GM10266 (cell line): ENCODE results near the gene EFNA3.

ENCODE experiments used
- DNase-seq: peaks from one replicate; pipeline ENCODE4 v3.0.0; 2012; ENCODE audit errors: extremely low spot score
- TF ChIP-seq, protein P1 (sequence below): IDR thresholded peaks from 2 replicates; pipeline ENCODE4 v1.5.1; 2012; ENCODE audit warnings: mild to moderate bottlenecking, low read depth; ENCODE audit not compliant: control insufficient read depth, insufficient read depth; ENCODE audit errors: missing control alignments

The EFNA3 gene

DNA sequence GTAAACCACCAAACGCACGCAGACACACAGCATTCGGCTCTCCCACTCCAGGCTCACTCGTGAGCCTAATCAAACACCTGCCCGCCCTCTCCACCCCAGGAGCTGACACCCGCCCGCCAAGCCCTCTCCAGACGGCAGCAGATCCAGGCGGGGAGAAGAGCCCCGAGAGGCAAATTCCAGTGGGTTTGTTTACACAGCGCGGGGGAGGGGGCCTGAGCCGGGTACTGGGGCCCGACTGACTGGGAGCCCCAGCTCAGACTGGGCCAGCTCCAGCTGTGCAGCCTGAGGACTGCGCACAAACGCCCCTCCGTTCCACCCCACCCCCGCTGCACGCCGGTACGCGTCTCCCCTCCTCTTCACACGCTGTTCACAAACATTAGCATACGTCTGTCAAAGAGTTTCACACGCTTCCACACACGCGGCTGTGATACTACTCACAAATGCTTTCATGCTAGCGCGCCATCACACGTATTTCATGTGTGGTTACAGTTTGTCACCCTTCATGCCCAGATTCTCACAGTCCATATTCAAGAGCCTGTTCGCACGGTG, 48.0 kb downstream of the EFNA3 start:
- TF ChIP-seq, protein P1, sequence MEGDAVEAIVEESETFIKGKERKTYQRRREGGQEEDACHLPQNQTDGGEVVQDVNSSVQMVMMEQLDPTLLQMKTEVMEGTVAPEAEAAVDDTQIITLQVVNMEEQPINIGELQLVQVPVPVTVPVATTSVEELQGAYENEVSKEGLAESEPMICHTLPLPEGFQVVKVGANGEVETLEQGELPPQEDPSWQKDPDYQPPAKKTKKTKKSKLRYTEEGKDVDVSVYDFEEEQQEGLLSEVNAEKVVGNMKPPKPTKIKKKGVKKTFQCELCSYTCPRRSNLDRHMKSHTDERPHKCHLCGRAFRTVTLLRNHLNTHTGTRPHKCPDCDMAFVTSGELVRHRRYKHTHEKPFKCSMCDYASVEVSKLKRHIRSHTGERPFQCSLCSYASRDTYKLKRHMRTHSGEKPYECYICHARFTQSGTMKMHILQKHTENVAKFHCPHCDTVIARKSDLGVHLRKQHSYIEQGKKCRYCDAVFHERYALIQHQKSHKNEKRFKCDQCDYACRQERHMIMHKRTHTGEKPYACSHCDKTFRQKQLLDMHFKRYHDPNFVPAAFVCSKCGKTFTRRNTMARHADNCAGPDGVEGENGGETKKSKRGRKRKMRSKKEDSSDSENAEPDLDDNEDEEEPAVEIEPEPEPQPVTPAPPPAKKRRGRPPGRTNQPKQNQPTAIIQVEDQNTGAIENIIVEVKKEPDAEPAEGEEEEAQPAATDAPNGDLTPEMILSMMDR: no peak
- no peak for DNase-seq

DNA sequence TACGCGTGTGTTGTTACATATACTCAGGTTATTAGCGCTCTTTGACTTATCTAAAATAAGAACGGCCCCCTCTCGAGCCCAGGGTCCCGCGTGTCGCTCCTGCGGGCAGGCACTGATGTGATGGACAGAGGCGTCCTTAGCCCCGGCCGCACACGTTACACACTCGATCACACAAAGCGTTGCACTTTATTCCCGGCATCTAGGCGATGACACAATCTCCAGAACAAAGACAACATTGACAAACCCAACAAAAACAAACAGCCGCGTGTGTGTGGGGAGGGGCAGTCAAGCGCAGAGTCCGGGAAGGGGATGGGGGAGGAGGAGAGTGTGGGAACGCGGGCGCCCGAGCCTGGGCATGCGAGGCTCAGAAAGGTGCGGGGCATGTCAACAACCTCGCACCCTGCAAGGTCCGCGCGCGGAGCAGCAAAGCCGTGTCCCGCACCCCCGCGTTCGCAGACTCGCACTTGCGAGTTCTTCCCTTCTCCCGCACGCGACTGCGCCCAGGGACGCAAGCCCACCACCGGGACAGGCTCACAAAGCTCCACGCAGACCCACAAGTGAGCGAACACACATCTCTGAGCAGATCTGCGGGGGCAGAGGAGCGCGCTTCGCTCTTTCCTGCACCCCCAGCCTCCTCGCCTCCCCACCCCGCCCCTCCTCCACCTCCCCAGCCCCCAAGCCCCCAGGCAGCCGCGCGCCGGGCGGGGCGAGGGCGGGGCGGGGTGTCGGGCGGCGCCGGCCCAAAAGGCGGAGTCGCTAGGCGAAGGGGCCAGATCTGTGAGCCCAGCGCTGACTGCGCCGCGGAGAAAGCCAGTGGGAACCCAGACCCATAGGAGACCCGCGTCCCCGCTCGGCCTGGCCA, 48.7 kb downstream of the EFNA3 start, which contains the start of gene EFNA1:
Gene EFNA1, plus strand, starts transcription at position 772 of the 862 bp plus-strand sequence. CDS start 102 bp downstream, outside the sequence.
- TF ChIP-seq, protein P1: no peak
- DNase-seq: no peak

DNA sequence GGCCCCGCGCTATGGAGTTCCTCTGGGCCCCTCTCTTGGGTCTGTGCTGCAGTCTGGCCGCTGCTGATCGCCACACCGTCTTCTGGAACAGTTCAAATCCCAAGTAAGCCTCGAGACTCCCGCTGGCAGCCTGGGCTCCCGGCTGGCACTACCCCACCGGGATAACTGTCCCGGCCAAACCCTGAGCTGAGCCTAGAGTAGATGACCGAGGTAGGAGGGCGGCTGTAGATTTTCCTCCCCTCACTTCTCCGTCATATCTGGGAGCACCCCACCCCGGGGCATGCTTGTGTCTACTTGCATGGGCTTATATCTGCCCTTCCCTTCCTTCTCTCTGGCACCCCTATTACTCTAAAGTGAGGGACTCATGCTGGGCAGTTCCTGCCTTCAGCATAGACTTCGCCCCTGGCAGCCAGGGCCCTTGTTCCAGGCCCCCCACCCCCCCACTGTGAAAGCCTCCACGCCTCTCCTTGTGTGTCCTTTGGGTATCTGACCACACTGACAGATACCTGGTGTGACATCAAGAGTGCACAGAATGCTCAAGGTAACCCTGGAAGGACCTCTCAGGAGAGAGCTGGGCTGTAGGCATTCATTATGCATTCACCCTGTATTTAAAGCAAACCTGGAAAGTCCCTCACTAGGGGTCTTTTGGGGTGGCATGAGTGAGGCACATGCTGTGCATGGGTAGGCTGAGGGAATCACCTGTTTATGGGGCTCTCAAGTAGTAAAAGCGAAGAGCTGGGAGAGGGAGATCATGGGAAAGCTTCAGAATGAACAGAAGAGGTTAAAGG, 49.5 kb downstream of the EFNA3 start:
- TF ChIP-seq, protein P1: no peak
- no peak for DNase-seq

DNA sequence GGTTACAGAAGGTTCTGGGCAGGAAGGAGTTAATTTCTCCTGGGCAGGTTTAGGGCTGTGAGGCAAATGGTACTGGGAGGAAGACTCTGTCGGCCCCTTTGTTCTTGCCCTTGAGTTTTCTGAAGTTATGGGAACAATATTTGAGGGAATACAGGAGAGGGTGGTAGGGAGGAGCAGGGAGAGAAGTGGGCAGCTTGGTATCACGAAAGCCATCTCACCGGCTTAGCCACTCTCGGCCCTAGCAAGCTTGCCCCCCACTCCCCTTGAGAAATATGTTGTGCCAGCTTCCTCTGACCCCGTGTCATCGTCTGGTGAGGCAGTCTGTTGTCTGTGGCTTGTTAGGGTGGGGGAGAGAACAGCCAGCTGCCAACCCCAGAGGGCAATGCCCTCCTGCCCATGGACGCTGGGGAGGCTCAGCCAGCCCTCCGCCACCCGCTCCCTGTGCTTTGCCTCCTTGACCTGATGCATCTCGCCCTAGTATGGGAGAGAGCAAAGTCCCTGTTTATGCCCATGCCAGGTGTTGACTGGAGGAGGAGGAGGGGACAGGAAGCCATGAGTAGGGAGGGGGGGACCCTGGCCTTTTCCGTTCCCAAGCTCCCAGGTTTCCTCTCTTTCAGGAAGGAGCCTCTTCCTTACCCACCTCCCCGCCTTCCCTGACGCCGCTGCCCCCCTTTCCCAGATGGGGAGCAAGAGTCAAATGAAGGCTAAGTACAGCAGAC, 50.3 kb downstream of the EFNA3 start:
- no peak for DNase-seq
- TF ChIP-seq, protein P1: no peak

DNA sequence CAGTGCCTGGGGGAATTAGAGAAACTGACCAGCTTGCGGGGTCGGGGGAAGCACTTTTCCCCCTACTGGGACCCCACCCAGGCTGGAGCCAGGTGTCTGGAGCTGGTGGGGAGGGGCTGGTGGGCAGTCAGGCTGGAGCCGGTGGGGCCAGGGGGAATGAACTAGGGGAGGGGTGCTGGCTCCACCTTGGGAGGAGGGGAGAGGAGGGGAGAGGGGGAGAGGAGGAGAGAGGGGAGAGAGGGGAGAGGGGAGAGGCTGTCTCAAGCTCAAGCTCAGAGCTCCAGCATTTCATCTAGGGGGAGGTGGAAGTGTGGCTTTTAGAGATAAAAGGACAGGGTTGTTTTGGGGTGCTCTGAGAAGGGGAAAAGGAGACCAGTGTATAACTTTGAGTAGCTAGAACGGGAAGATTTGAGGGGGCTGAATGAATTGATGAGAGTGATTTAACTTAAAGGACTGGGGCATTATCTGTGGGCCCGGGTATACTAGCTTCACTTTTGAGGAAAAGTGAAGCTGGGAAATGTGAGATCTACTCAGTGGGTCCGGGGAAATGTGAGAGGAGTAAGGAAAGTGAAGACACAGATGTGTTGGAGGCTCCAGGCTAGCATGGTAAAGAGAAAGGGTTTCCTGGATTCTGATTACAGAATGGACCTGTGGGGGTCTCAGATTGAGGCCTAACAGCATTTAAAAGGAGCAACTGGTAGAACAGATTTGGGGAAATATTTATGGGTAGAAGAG, 51.8 kb downstream of the EFNA3 start:
- no peak for DNase-seq
- TF ChIP-seq, protein P1: no peak

GRCh38 chr1:155131285-155131684, 52.6 kb downstream of the EFNA3 start:
- no peak for DNase-seq
- TF ChIP-seq, protein P1: no peak
